Measurements from ENCODE around the gene RASSF8.

DNA sequence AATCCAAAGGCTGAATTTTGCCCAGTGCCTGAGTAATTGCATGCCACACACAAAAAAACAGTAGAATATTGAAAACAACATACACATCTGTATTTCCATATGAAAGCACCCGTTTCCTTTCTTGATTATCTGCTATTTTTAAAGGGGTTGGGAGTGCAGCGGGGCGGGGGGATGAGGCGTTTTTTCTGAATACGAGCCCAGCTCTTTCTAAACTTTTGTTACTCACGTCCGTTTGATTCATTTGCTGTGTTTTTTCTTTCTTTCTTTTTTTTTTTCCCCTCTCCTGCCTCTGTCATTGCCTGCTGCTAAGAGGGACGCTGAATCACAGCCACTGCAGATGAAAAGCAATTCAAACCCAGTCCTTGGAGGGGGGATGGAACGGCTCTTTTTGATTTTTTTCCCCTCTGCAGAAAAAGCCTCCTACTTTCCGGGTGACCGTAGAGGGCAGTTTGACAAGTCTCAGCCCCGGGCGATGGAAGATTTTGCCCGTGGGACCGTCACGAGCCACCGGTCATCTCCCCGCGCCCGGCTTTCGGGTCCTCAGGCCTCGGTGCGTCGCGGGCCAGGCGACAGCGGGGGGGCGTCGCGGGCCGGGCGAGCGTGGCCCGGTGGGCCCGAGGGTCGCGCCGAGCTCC is 572 bp upstream of the RASSF8 start:
- TF ChIP-seq, protein P1, sequence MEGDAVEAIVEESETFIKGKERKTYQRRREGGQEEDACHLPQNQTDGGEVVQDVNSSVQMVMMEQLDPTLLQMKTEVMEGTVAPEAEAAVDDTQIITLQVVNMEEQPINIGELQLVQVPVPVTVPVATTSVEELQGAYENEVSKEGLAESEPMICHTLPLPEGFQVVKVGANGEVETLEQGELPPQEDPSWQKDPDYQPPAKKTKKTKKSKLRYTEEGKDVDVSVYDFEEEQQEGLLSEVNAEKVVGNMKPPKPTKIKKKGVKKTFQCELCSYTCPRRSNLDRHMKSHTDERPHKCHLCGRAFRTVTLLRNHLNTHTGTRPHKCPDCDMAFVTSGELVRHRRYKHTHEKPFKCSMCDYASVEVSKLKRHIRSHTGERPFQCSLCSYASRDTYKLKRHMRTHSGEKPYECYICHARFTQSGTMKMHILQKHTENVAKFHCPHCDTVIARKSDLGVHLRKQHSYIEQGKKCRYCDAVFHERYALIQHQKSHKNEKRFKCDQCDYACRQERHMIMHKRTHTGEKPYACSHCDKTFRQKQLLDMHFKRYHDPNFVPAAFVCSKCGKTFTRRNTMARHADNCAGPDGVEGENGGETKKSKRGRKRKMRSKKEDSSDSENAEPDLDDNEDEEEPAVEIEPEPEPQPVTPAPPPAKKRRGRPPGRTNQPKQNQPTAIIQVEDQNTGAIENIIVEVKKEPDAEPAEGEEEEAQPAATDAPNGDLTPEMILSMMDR (IDR thresholded peaks at IDR 0.05; ENCODE audit: extremely low read depth in 1 of 2, insufficient read depth in 1 of 2, low read depth in 1 of 2, low read length in 2 of 2), result no peak
- TF ChIP-seq EZH2 (IDR thresholded peaks at IDR 0.05; ENCODE audit: borderline replicate concordance, low read depth, low read length, severe bottlenecking) (no peak), MAX (IDR thresholded peaks at IDR 0.05; ENCODE audit: insufficient read depth, insufficient read length) (peak; percentile 17), POLR2A (IDR thresholded peaks at IDR 0.05; ENCODE audit: low read depth, low read length) (peak; percentile 19), MYC (IDR thresholded peaks at IDR 0.05; ENCODE audit: low read depth, low read length) (no peak), GATA2 (IDR thresholded peaks at IDR 0.05; ENCODE audit: insufficient read depth, insufficient read length, low read depth, low read length) (peak; percentile 66)

Data from endothelial cell of umbilical vein (primary cell).